ENCODE results near the gene SHC3. TPM values are rescaled to one million over a fixed set of nuclear protein-coding genes. Genes with fewer than 3 reads are reported as not detected.
A peak's percentile ranks its signal among the peaks of the same experiment; 100 is the strongest.

Gene SHC3
- total RNA-seq, 2 donors from 2014 or later, result not detected

DNA sequence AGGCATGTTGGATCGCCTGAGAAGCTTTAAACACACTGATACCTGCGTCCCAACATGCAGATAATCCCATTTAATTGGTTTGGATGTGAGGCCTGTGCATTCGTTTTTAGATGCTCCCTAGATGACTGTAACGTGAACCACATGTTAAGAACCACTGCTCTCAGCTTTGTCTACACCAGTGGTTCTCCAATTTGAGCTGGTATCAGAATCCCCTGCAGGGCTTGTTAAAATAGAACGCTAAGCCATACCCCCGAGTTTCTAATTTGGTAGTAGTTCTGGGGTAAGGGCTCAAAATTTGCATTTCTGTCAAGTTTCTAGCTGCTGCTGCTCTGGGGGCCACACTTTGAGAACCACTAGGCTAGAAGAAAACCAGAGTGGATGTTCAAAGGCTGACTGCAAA is 112.7 kb downstream of the SHC3 start:
- no peak overlapping the region for H3K27ac Mint-ChIP-seq
- H3K4me3 Mint-ChIP-seq, result no peak overlapping the region
- H3K9me3 Mint-ChIP-seq, result no peaks in the 10 kb centered on the region
- no peaks in the 10 kb centered on the region for H3K4me1 Mint-ChIP-seq (ENCODE audit: low read depth in 2 of 2)
- H3K36me3 Mint-ChIP-seq, result no peaks in the 10 kb centered on the region
- DNase-seq (ENCODE audit: low spot score) (no peak), ATAC-seq (no peak)
- peaks cover 15 to 21% of the 10 kb centered on the region in 2 donors for H3K27me3 Mint-ChIP-seq

DNA sequence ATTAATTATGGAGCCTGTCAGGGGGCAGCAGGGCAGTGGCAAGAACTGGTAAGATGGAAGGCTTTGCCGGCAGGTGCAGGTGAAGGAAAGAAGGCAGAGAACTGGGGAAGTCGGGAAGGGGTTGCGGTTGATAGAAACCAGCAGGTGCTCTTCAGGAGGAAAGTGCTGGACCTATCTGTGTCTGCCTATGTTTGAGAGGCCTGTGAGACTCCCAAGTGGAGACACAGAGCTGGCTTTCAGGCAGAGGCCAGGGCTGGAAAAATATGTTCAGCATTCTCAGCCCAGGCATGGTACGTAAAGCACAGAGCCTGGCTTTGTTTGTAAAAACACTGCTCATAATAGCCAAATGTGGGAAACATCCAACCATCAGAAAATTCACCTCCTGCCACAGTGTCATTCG is 117.8 kb downstream of the SHC3 start:
- Mint-ChIP-seq H3K27me3 (peaks cover 0 to 2% of the 10 kb centered on the region in 2 donors), H3K4me3 (no peak overlapping the region), H3K4me1 (ENCODE audit: low read depth in 2 of 2) (no peaks in the 10 kb centered on the region), H3K9me3 (no peaks in the 10 kb centered on the region), H3K27ac (no peak overlapping the region), H3K36me3 (no peaks in the 10 kb centered on the region)
- DNase-seq (ENCODE audit: low spot score) (no peak), ATAC-seq (no peak)

DNA sequence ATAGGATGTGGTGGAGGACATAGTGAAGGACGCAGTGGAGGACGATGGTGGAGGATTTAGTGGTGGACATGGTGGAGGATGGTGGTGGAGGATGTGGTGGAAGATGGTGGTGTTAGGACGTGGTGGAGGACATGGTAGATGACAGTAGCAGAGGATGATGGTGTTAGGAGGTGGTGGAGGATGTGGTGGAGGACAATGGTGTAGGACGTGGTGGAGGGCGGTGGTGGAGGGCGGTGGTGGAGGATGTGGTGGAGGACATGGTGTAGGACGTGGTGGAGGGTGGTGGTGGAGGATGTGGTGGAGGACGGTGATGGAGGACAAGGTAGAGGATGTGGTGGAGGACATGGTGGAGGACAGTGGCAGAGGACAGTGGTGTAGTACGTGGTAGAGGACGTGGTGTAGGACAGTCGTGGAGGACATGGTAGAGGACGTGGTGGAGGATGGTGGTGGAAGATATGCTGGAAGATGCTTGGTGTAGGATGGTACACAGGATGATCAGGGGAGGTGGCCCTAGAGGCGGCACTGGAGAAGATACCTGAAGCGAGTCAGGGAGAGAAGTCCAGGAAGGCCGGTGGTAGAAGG is 118.6 kb downstream of the SHC3 start:
- no peak overlapping the region for H3K27ac Mint-ChIP-seq
- peaks cover 0 to 2% of the 10 kb centered on the region in 2 donors for H3K27me3 Mint-ChIP-seq
- no peak overlapping the region for H3K4me3 Mint-ChIP-seq
- DNase-seq (ENCODE audit: low spot score), result no peak
- no peaks in the 10 kb centered on the region for H3K9me3 Mint-ChIP-seq
- no peaks in the 10 kb centered on the region for H3K36me3 Mint-ChIP-seq
- peak in 1 of 2 donors; percentile 24 for ATAC-seq
- no peaks in the 10 kb centered on the region for H3K4me1 Mint-ChIP-seq (ENCODE audit: low read depth in 2 of 2)

DNA sequence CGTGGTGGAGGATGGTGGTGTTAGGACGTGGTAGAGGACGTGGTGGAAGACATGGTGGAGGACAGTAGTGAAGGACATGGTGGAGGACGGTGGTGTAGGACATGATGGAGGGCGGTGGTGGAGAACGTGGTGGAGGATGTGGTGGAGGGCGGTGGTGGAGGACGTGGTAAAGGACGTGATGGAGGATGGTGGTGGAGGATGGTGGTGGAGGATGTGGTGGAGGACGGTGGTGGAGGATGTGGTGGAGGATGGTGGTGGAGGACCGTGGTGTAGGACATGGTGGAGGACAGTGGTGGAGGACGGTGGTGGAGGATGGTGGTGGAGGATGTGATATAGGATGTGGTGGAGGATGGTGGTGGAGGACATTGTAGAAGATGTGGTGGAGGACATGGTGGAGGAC is 119.7 kb downstream of the SHC3 start:
- Mint-ChIP-seq H3K4me1 (ENCODE audit: low read depth in 2 of 2) (no peaks in the 10 kb centered on the region), H3K4me3 (no peak overlapping the region), H3K27me3 (no peaks in the 10 kb centered on the region), H3K27ac (no peak overlapping the region), H3K36me3 (no peaks in the 10 kb centered on the region), H3K9me3 (no peaks in the 10 kb centered on the region)
- no peak for ATAC-seq
- no peak for DNase-seq (ENCODE audit: low spot score)

DNA sequence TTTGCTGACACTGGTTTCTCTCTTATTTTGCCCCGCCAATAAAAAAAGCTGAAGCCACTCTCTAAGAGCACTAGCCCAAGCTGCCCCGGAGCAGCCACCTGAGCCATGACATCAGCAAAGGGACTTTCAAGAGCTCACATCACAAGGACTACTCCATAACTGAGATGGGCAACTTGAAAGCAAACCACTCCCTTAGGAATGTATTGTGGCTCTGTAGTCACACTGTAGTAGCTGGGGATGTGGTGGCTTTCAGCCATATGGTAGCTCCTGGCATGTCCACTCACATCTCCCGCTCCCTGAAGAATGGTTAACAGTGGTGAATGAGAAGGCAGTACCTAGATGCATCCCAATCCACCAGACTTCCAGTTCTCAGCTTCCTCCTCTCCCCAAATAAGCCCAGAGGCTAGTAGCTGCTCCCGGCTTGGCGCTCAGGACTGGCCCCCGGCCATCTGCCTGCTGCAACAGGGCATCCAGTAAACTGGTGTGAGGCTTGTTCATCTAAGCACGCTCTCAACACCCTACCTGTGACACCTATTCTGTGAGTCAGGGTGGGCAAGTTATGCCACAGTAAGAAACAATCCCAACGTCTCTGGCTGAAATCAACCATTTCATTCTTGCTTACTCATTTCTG is 123.6 kb downstream of the SHC3 start:
- DNase-seq (ENCODE audit: low spot score) (no peak), ATAC-seq (no peak)
- Mint-ChIP-seq H3K9me3 (no peaks in the 10 kb centered on the region), H3K4me1 (ENCODE audit: low read depth in 2 of 2) (no peaks in the 10 kb centered on the region), H3K27me3 (peaks cover 5 to 7% of the 10 kb centered on the region in 2 donors), H3K36me3 (no peaks in the 10 kb centered on the region), H3K4me3 (no peak overlapping the region), H3K27ac (no peak overlapping the region)

DNA sequence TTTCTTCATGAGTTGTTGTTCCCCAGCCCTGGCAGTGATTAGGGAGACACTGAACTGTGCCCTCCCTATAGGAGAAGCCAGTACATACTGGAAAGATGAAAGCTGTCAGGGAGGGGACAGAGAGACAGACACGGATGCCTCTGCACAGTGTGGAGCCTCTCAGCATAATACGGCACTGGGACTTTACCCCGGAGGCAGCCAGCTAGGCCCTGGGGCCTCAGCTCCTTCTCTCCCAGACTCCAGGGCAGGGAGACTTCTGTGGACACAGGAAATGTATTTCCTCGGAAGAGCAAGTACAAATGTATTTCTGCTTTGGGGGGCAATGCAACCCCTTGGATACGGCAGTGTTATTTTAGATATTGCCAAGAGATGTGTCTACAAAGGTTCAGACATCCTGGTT is 125.3 kb downstream of the SHC3 start:
- H3K4me3 Mint-ChIP-seq, result no peak overlapping the region
- peaks cover 7 to 10% of the 10 kb centered on the region in 2 donors for H3K27me3 Mint-ChIP-seq
- H3K9me3 Mint-ChIP-seq, result no peaks in the 10 kb centered on the region
- ATAC-seq (no peak), DNase-seq (ENCODE audit: low spot score) (no peak)
- H3K36me3 Mint-ChIP-seq, result no peaks in the 10 kb centered on the region
- no peak overlapping the region for H3K27ac Mint-ChIP-seq
- H3K4me1 Mint-ChIP-seq (ENCODE audit: low read depth in 2 of 2), result no peaks in the 10 kb centered on the region

DNA sequence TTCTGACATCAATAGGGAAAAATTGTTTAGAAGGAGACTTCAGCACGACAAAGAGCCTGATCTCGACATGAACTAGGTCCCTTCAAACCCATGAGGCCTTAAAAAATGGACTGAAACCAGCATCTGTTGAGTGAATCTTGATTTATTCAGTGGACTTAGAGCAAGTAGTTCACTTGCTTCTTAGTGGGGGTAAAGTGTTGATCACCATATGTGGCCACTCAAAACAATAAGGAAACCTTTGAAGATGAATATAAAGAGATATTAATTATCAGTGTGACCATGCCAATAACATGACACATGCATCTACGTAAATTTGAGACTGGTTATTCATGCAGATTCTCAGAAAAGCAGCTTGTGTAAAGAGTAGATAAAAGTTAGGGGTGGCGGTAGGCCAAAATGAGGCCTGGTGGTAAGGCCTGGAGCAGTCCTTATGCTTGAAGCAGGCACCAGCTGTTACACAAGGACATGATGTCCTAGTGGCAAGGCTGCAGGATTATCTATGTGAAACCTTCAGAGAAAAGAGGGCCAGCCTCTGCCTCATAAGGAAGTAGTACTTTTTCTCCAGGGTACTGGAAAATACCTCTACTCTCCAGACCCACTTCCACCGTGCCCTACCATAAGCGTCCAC is 126.0 kb downstream of the SHC3 start:
- H3K4me1 Mint-ChIP-seq (ENCODE audit: low read depth in 2 of 2), result no peaks in the 10 kb centered on the region
- H3K9me3 Mint-ChIP-seq, result no peaks in the 10 kb centered on the region
- ATAC-seq (no peak), DNase-seq (ENCODE audit: low spot score) (no peak)
- H3K36me3 Mint-ChIP-seq, result no peaks in the 10 kb centered on the region
- H3K4me3 Mint-ChIP-seq, result no peak overlapping the region
- H3K27ac Mint-ChIP-seq, result no peak overlapping the region
- H3K27me3 Mint-ChIP-seq, result peaks cover 8 to 16% of the 10 kb centered on the region in 2 donors

DNA sequence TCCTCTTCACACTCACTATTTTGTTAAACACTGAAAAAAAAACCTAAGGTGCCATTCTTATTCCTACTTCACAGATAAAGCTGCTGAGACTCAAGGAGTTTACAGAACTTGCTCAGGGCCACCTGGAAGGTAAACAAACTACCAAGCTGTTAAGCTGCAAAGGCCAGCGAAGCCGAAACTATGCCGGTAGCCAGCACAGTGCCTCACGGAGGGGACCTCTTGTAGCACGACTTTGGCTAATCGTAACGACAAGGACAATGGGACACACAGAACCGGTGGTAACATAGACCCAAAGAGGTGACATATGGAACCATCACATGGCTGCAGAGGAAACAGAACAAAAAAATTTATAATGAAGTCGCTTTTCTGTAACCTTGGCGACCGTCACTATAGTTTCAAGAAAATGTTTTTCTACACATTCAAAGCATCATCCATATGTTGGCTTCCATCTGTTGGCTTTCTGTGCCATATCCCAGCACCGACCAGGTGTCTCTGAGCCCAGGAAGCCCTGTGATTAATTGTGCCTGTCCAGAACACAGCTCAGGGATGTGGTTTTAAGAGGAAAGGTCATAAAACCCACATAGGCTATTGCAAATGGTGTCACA is 127.1 kb downstream of the SHC3 start:
- Mint-ChIP-seq H3K27ac (no peak overlapping the region), H3K27me3 (peaks cover 9 to 27% of the 10 kb centered on the region in 2 donors), H3K4me1 (ENCODE audit: low read depth in 2 of 2) (no peaks in the 10 kb centered on the region), H3K36me3 (no peaks in the 10 kb centered on the region), H3K4me3 (no peak overlapping the region), H3K9me3 (no peaks in the 10 kb centered on the region)
- ATAC-seq (no peak), DNase-seq (ENCODE audit: low spot score) (no peak)

DNA sequence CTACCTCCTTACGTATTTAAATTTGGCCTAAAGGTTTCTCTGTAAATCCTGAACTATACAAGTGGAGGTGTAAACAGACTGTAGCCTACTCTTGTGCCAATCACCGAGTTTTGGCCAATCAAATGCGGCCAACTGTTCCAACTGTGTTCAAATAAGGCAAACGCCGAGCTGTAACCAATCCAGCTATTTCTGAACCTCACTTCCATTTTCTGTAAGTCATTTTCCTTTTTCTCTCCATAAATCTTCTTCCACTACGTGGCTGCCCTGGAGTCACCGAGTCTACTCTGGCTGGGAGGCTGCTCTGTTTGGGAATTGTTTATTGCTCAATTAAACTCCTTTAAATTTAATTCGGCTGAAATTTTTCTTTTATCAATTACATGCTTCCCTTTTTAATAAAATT is 129.0 kb downstream of the SHC3 start:
- H3K9me3 Mint-ChIP-seq, result no peaks in the 10 kb centered on the region
- peaks cover 13 to 31% of the 10 kb centered on the region in 2 donors for H3K27me3 Mint-ChIP-seq
- H3K4me3 Mint-ChIP-seq, result no peak overlapping the region
- H3K4me1 Mint-ChIP-seq (ENCODE audit: low read depth in 2 of 2), result no peaks in the 10 kb centered on the region
- no peak for DNase-seq (ENCODE audit: low spot score)
- no peaks in the 10 kb centered on the region for H3K36me3 Mint-ChIP-seq
- H3K27ac Mint-ChIP-seq, result no peak overlapping the region
- ATAC-seq, result no peak

DNA sequence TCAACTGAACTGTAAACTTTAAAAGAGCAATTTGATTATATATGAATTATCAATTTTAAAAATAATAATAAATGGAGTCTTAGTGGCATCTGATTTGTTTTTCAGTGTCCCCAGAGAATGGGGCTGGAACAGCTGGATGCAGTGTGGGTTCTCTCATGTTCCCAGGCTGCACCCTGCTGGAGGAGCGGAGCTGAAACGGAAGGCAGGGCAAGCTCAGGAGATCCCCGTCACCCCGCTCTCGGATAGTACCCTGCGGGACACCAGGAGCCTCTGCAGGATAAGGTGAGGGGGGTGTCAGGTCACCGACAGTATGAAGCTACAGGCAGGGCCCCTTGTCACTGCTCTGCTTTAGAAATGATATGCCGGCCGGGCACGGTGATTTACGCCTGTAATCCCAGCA is 130.0 kb downstream of the SHC3 start:
- ATAC-seq (no peak), DNase-seq (ENCODE audit: low spot score) (no peak)
- Mint-ChIP-seq H3K27ac (no peak overlapping the region), H3K27me3 (peaks cover 11 to 31% of the 10 kb centered on the region in 2 donors), H3K4me3 (no peak overlapping the region), H3K36me3 (no peaks in the 10 kb centered on the region), H3K9me3 (no peaks in the 10 kb centered on the region), H3K4me1 (ENCODE audit: low read depth in 2 of 2) (no peaks in the 10 kb centered on the region)

DNA sequence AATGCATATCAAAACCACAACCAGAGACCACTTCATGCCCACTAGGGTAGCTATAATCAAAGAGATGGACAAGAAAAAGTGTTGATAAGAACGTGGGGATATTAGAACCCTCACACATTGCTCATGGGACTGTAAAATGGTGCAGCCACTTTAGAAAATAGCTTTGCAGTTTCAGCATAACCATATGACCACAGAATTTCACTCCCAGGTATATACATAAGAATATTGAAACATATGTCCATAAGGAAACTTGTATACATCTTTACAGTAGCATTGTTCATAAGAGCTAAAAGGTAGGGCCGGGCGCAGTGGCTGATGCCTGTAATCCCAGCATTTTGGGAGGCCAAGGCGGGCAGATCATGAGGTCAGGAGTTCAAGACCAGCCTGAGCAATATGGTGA is 131.0 kb downstream of the SHC3 start:
- no peak overlapping the region for H3K27ac Mint-ChIP-seq
- no peak for DNase-seq (ENCODE audit: low spot score)
- H3K4me3 Mint-ChIP-seq, result no peak overlapping the region
- no peaks in the 10 kb centered on the region for H3K4me1 Mint-ChIP-seq (ENCODE audit: low read depth in 2 of 2)
- no peaks in the 10 kb centered on the region for H3K36me3 Mint-ChIP-seq
- peaks cover 11 to 31% of the 10 kb centered on the region in 2 donors for H3K27me3 Mint-ChIP-seq
- ATAC-seq, result no peak
- H3K9me3 Mint-ChIP-seq, result no peaks in the 10 kb centered on the region

DNA sequence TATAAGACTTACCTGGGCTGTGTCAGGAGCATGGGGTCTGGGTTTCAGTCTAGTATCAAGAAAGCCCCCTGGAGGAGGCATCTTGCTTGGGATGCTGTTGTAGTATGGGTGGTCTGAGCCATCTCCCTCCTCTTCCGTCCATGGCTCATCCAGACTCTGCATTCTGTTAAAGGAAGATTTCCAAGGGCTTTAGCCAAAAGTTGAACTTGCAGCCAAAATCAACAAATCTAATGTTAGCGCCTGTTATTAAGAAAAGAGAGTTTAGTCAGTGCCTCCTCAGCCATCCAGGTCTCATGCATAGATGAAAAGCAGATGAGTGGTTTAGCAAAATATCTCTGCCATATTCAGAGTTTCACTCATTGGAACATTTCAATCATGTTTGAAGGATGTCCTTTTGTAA is 131.8 kb downstream of the SHC3 start:
- no peak overlapping the region for H3K27ac Mint-ChIP-seq
- DNase-seq (ENCODE audit: low spot score) (no peak), ATAC-seq (no peak)
- no peak overlapping the region for H3K4me3 Mint-ChIP-seq
- H3K4me1 Mint-ChIP-seq (ENCODE audit: low read depth in 2 of 2), result no peaks in the 10 kb centered on the region
- peaks cover 11 to 31% of the 10 kb centered on the region in 2 donors for H3K27me3 Mint-ChIP-seq
- no peaks in the 10 kb centered on the region for H3K36me3 Mint-ChIP-seq
- no peaks in the 10 kb centered on the region for H3K9me3 Mint-ChIP-seq

DNA sequence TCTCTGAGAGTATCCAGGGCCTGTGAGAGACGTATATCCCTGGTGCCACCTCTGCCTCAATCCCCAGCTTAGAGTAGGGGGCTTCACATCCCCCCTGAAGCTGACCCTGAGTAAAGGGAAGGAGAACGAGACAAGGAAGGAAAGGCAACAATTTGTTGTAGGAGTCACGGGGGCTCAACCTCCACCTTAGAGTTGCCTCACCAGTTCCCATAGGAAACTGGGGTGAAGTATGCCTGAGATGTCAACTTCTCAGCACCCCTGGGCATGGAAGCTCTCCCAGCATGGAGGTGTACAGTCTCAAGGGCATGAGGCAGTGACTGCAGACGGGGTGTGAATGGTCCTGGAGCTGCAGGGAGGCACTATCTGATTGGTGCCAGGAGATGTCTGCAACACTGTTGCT is 133.7 kb downstream of the SHC3 start:
- ATAC-seq, result no peak
- DNase-seq (ENCODE audit: low spot score), result no peak
- Mint-ChIP-seq H3K4me1 (ENCODE audit: low read depth in 2 of 2) (no peaks in the 10 kb centered on the region), H3K4me3 (no peak overlapping the region), H3K27ac (no peak overlapping the region), H3K36me3 (no peaks in the 10 kb centered on the region), H3K27me3 (peaks cover 11 to 31% of the 10 kb centered on the region in 2 donors), H3K9me3 (no peaks in the 10 kb centered on the region)

DNA sequence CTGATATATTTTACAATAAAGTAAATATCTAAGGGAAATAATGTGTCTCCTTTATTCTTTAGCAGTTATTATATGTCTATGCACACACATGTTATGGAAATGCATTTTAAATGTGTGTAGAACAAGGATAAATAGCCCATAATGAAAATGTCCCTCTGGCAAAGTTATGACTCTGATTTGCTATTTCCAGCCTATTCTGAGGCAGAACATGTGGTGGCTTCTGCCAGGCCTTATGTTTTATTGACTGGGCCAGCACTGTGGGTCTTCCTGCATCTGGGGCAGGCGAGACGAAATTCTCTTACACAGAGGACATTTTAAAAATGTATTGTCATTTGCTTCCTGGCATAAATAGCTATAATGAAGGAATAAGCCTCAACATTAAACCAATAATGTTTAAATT is 134.5 kb downstream of the SHC3 start:
- Mint-ChIP-seq H3K27ac (no peak overlapping the region), H3K27me3 (peaks cover 11 to 31% of the 10 kb centered on the region in 2 donors), H3K4me3 (no peak overlapping the region), H3K36me3 (no peaks in the 10 kb centered on the region), H3K4me1 (ENCODE audit: low read depth in 2 of 2) (no peaks in the 10 kb centered on the region), H3K9me3 (no peaks in the 10 kb centered on the region)
- DNase-seq (ENCODE audit: low spot score) (no peak), ATAC-seq (no peak)
